GM12878 (cell line): Measurements from ENCODE around the gene UROC1. TPM values are rescaled to one million over a fixed set of nuclear protein-coding genes. Genes with fewer than 3 reads are reported as not detected.

Experiments used
- ATAC-seq: fragments of 200-7000 bp; cut with Tn5 transposase; 3 replicates; pipeline ENCODE4 v1.9.1; 2020; ENCODE audit warnings: mild to moderate bottlenecking, moderate library complexity
- BruUV-seq: library from RNA; stranded (reverse); fragments of 400-500 nt; replicated peaks from 2 replicates; lab custom pipeline; 2021; lab: Mats Ljungman, UMichigan
- CTCF ChIA-PET: fragments of 300-600 bp; sonication (Branson Sonifier 250); formaldehyde crosslinking; extraction: SDS; loops from one replicate; lab custom pipeline; 2021; ENCODE audit warnings: inconsistent platforms; lab: Yijun Ruan, JAX
- POLR2A ChIA-PET: fragments of 350-600 bp; formaldehyde crosslinking; extraction: SDS; loops from one replicate; lab custom pipeline; 2021; ENCODE audit warnings: inconsistent platforms; lab: Charles Lee
- RAD21 ChIA-PET: fragments of 300-600 bp; sonication (Branson Sonifier 250); formaldehyde crosslinking; loops from one replicate; lab custom pipeline; 2023; ENCODE audit warnings: antibody characterized with exemption; ENCODE audit not compliant: unreplicated experiment; lab: Charles Lee
- SMC1A ChIA-PET: fragments of 300-600 bp; sonication (Branson Sonifier 250); formaldehyde crosslinking; loops from one replicate; lab custom pipeline; 2023; ENCODE audit not compliant: unreplicated experiment, uncharacterized antibody; lab: Charles Lee
- DNase-seq: peaks from one replicate; pipeline ENCODE4 v3.0.0-alpha.2; 2011; ENCODE audit warnings: low read depth, low spot score
- FAIRE-seq: peaks from 3 replicates; lab custom pipeline; 2011; peaks lifted over from hg19 to GRCh38; lab: Jason Lieb, UNC
- H2AFZ ChIP-seq: 2 replicates; pipeline ENCODE4 v1.6.0; 2011; ENCODE audit warnings: low read depth, low read length, control low read depth; ENCODE audit not compliant: control insufficient read depth
- H3K27ac ChIP-seq: 2 replicates; pipeline ENCODE4 v1.5.1; 2011; ENCODE audit warnings: control low read depth; ENCODE audit not compliant: control insufficient read depth, insufficient read depth
- H3K27me3 ChIP-seq, 2 experiments: replicated peaks in 1 of 2; 2 replicates each; pipeline versions ENCODE4 v1.6.0 to v1.6.1; 2011; ENCODE audit warnings: low read length in 1 of 2; ENCODE audit not compliant: control insufficient read depth in 2 of 2, insufficient read depth in 2 of 2
- H3K36me3 ChIP-seq, 2 experiments: 2 replicates each; pipeline ENCODE4 v1.5.1; 2011; ENCODE audit warnings: low read length in 1 of 2; ENCODE audit not compliant: control insufficient read depth in 2 of 2, insufficient read depth in 2 of 2
- H3K4me1 ChIP-seq: 2 replicates; pipeline ENCODE4 v1.6.1; 2011; ENCODE audit warnings: mild to moderate bottlenecking, low read length, moderate library complexity, mixed read lengths; ENCODE audit not compliant: control insufficient read depth, insufficient read depth
- H3K4me2 ChIP-seq: 2 replicates; pipeline ENCODE4 v1.6.0; 2011; ENCODE audit warnings: control low read depth; ENCODE audit not compliant: control insufficient read depth, insufficient read depth
- H3K4me3 ChIP-seq: fragments of 200-600 bp; sonication (generic); 2 replicates; pipeline ENCODE4 v1.5.1; 2016
- H3K79me2 ChIP-seq: 2 replicates; pipeline ENCODE4 v1.6.0; 2011; ENCODE audit warnings: low read length; ENCODE audit not compliant: control insufficient read depth, insufficient read depth
- H3K9ac ChIP-seq: 2 replicates; pipeline ENCODE4 v1.8.0; 2011; ENCODE audit warnings: low read length, control low read depth, mixed read lengths; ENCODE audit not compliant: control insufficient read depth, insufficient read depth
- H3K9me3 ChIP-seq: replicated peaks from 3 replicates; pipeline ENCODE4 v1.5.1; 2011; ENCODE audit warnings: mild to moderate bottlenecking, low read length; ENCODE audit not compliant: control insufficient read depth, insufficient read depth
- H4K20me1 ChIP-seq: 2 replicates; pipeline ENCODE4 v1.6.0; 2011; ENCODE audit not compliant: control insufficient read depth, insufficient read depth
- JUND ChIP-seq: IDR thresholded peaks from 2 replicates; pipeline ENCODE4 v1.6.1; 2012; ENCODE audit warnings: low read depth, mild to moderate bottlenecking, low read length, improper control_type of control experiment, moderate library complexity
- PBX3 ChIP-seq: IDR thresholded peaks from 2 replicates; pipeline ENCODE4 v1.6.1; 2011; ENCODE audit warnings: mild to moderate bottlenecking, low read depth, low read length, moderate library complexity; ENCODE audit not compliant: insufficient replicate concordance
- SMAD1 ChIP-seq: fragments of 450-650 bp; IDR thresholded peaks from 2 replicates; pipeline ENCODE4 v1.6.1; 2018; ENCODE audit warnings: mild to moderate bottlenecking, low read depth; ENCODE audit not compliant: partially characterized antibody
- TARDBP ChIP-seq: IDR thresholded peaks from 2 replicates; pipeline ENCODE4 v1.6.1; 2016; ENCODE audit warnings: borderline replicate concordance
- TCF3 ChIP-seq: IDR thresholded peaks from 2 replicates; pipeline ENCODE4 v1.6.1; 2012; ENCODE audit warnings: low read depth, mild to moderate bottlenecking, low read length, borderline replicate concordance; ENCODE audit not compliant: insufficient read depth
- USF1 ChIP-seq: IDR thresholded peaks from 2 replicates; pipeline ENCODE4 v1.6.1; 2011; ENCODE audit warnings: borderline replicate concordance, low read depth, mild to moderate bottlenecking, moderate library complexity, mixed read lengths, low read length; ENCODE audit not compliant: insufficient read depth; ENCODE audit errors: extremely low read length
- WGBS: methylation state at CpG from one replicate; pipeline ENCODE4 v1.1.6; 2016; ENCODE audit warnings: low lambda C conversion rate; ENCODE audit not compliant: insufficient replicate concordance, insufficient coverage; ENCODE audit errors: missing lambda C conversion rate; 5-methylcytosine and 5-hydroxymethylcytosine counted together
- in situ Hi-C: fragments of 300-500 bp; cut with MboI; formaldehyde crosslinking; loops from 9 replicates; pipeline ENCODE4 v1.14.3; 2018; ENCODE audit warnings: mixed read lengths
- intact Hi-C: fragments of 100-400 bp; cut with micrococcal nuclease; formaldehyde crosslinking; loops from one replicate; pipeline ENCODE4 v1.14.2; 2022; ENCODE audit not compliant: unreplicated experiment
- polyA plus RNA-seq, 11 experiments: library from polyadenylated mRNA; depleted of rRNA in 4 of 11; unstranded in 6 of 11; stranded (reverse) in 5 of 11; fragments of >200 nt; fragmentation: Nextera tagmentation in 4 of 11; fragmentation: Illumina TruSeq in 1 of 11; extraction: Ambion mirVana in 4 of 11; extraction: Trizol in 1 of 11; gene quantifications; 1 replicate in 1 of 11; 2 replicates in 10 of 11; pipeline versions ENCODE4 v1.2.1 to v1.2.3, GENCODE V29; 2011 to 2016; ENCODE audit warnings: inconsistent platforms in 2 of 11, missing spikeins in 2 of 11, low read depth in 1 of 11
- total RNA-seq, 4 experiments: library from RNA; depleted of rRNA in 3 of 4; stranded (reverse); fragments of >200 nt in 3 of 4; fragmentation: Illumina TruSeq in 1 of 4; extraction: Trizol in 1 of 4; gene quantifications; 2 replicates each; pipeline versions ENCODE4 v1.2.1 to v1.2.3, GENCODE V29; 2013 to 2021
- TF ChIP-seq, protein P1 (sequence below): IDR thresholded peaks from 2 replicates; pipeline ENCODE4 v1.6.1; 2011; ENCODE audit warnings: low read depth, low read length, improper control_type of control experiment, borderline replicate concordance
- TF ChIP-seq, protein P2 (sequence below): fragments of 450-650 bp; IDR thresholded peaks from 2 replicates; pipeline ENCODE4 v1.6.1; 2017; ENCODE audit warnings: mild to moderate bottlenecking, moderate library complexity
- TF ChIP-seq, protein P3 (sequence below): fragments of 450-650 bp; IDR thresholded peaks from 2 replicates; pipeline ENCODE4 v1.6.1; 2017; ENCODE audit warnings: mild to moderate bottlenecking

The UROC1 gene
- total and polyA plus RNA-seq, 10 of the 15 experiments (the other 5 are each of a cell fraction or from before 2014, with no cell fraction given) = 0.04 TPM; not detected in 9

DNA sequence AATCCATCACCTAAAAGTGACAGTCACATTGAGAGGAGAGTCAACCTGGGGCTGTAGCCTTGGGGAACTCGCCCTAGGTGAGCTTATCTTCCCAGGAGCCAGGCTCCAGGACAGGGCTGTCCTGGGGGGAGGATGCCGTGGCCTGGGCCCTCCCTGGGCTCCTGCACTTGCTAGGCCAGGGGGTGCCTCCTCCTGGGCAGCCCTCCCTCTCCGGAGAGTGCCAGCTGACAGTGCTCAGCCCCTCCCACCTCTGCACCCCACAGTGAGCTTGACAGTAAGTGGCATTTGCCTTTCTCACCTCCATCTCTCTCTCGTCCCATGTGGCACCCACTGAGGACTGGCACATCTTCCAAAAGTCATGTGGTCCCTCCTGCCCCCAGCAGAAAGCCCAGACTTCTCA lies 19.1 kb downstream of the UROC1 start:
- BruUV-seq = no TSS peak
- DNase-seq (no peak), ATAC-seq (no peak), FAIRE-seq (no peak)
- Histone ChIP-seq H3K36me3 (no peaks in the 10 kb centered on the region), H3K4me3 (no peak overlapping the region), H3K4me2 (no peak overlapping the region), H2AFZ (no peak overlapping the region), H3K27ac (no peak overlapping the region), H4K20me1 (no peaks in the 10 kb centered on the region), H3K79me2 (no peaks in the 10 kb centered on the region), H3K9ac (no peak overlapping the region), H3K4me1 (no peaks in the 10 kb centered on the region), H3K9me3 (no peaks in the 10 kb centered on the region), H3K27me3 (no peaks in the 10 kb centered on the region)
- SMC1A ChIA-PET = no interaction called here
- WGBS = 7% methylated on average over 4 of the region's 4 CpGs
- CTCF ChIA-PET = no interaction called here
- RAD21 ChIA-PET = no interaction called here
- in situ Hi-C loops (no loop called here), intact Hi-C loops (no loop called here)
- TF ChIP-seq JUND (no peak), USF1 (no peak), SMAD1 (no peak), TARDBP (no peak), PBX3 (no peak), TCF3 (no peak)
- TF ChIP-seq, protein P1, sequence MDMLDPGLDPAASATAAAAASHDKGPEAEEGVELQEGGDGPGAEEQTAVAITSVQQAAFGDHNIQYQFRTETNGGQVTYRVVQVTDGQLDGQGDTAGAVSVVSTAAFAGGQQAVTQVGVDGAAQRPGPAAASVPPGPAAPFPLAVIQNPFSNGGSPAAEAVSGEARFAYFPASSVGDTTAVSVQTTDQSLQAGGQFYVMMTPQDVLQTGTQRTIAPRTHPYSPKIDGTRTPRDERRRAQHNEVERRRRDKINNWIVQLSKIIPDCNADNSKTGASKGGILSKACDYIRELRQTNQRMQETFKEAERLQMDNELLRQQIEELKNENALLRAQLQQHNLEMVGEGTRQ = no peak
- TF ChIP-seq, protein P2, sequence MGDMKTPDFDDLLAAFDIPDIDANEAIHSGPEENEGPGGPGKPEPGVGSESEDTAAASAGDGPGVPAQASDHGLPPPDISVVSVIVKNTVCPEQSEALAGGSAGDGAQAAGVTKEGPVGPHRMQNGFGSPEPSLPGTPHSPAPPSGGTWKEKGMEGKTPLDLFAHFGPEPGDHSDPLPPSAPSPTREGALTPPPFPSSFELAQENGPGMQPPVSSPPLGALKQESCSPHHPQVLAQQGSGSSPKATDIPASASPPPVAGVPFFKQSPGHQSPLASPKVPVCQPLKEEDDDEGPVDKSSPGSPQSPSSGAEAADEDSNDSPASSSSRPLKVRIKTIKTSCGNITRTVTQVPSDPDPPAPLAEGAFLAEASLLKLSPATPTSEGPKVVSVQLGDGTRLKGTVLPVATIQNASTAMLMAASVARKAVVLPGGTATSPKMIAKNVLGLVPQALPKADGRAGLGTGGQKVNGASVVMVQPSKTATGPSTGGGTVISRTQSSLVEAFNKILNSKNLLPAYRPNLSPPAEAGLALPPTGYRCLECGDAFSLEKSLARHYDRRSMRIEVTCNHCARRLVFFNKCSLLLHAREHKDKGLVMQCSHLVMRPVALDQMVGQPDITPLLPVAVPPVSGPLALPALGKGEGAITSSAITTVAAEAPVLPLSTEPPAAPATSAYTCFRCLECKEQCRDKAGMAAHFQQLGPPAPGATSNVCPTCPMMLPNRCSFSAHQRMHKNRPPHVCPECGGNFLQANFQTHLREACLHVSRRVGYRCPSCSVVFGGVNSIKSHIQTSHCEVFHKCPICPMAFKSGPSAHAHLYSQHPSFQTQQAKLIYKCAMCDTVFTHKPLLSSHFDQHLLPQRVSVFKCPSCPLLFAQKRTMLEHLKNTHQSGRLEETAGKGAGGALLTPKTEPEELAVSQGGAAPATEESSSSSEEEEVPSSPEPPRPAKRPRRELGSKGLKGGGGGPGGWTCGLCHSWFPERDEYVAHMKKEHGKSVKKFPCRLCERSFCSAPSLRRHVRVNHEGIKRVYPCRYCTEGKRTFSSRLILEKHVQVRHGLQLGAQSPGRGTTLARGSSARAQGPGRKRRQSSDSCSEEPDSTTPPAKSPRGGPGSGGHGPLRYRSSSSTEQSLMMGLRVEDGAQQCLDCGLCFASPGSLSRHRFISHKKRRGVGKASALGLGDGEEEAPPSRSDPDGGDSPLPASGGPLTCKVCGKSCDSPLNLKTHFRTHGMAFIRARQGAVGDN = no peak
- TF ChIP-seq, protein P3, sequence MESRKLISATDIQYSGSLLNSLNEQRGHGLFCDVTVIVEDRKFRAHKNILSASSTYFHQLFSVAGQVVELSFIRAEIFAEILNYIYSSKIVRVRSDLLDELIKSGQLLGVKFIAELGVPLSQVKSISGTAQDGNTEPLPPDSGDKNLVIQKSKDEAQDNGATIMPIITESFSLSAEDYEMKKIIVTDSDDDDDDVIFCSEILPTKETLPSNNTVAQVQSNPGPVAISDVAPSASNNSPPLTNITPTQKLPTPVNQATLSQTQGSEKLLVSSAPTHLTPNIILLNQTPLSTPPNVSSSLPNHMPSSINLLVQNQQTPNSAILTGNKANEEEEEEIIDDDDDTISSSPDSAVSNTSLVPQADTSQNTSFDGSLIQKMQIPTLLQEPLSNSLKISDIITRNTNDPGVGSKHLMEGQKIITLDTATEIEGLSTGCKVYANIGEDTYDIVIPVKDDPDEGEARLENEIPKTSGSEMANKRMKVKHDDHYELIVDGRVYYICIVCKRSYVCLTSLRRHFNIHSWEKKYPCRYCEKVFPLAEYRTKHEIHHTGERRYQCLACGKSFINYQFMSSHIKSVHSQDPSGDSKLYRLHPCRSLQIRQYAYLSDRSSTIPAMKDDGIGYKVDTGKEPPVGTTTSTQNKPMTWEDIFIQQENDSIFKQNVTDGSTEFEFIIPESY = no peak
- POLR2A ChIA-PET = no interaction called here
